DND-41 (cell line): ENCODE data around the gene SERPIND1.
"Not testable (repeated sequence)": the region's sequence is repeated elsewhere in the genome, so short reads cannot be mapped to it uniquely, and the experiment has no call there.

Experiments
- ATAC-seq: fragments of 200-7000 bp; cut with Tn5 transposase; 3 replicates; pipeline ENCODE4 v1.9.1; 2021; ENCODE audit warnings: low read depth; ENCODE audit not compliant: insufficient read depth
- DNase-seq: peaks from one replicate; pipeline ENCODE4 v3.0.0-alpha.2; 2020
- H2AFZ ChIP-seq: 2 replicates; pipeline ENCODE4 v1.6.0; 2012; ENCODE audit warnings: low read depth, low read length
- H3K27ac ChIP-seq: 2 replicates; pipeline ENCODE4 v1.5.1; 2012; ENCODE audit warnings: low read length, inconsistent platforms
- H3K27me3 ChIP-seq: fragments of 200-600 bp; sonication (generic); 2 replicates; pipeline ENCODE4 v1.6.0; 2012; ENCODE audit warnings: low read length, mild to moderate bottlenecking, inconsistent platforms; ENCODE audit not compliant: insufficient read depth, poor library complexity
- H3K36me3 ChIP-seq: 2 replicates; pipeline ENCODE4 v1.5.1; 2012; ENCODE audit warnings: low read length, inconsistent platforms; ENCODE audit not compliant: insufficient read depth
- H3K4me1 ChIP-seq: 2 replicates; pipeline ENCODE4 v1.5.1; 2012; ENCODE audit warnings: mild to moderate bottlenecking, low read length; ENCODE audit not compliant: insufficient read depth
- H3K4me2 ChIP-seq: 2 replicates; pipeline ENCODE4 v1.6.0; 2012; ENCODE audit warnings: mild to moderate bottlenecking, moderate library complexity, low read length, inconsistent platforms; ENCODE audit not compliant: insufficient read depth
- H3K4me3 ChIP-seq, 2 experiments: fragments of 200-600 bp in 1 of 2; shearing (Covaris generic) in 1 of 2; 2 replicates each; pipeline ENCODE4 v1.5.1; 2012 to 2016; ENCODE audit warnings: inconsistent platforms in 2 of 2, low read length in 2 of 2, mild to moderate bottlenecking in 2 of 2, low read depth in 1 of 2, moderate library complexity in 1 of 2
- H3K79me2 ChIP-seq: 2 replicates; pipeline ENCODE4 v1.6.0; 2012; ENCODE audit warnings: low read length, inconsistent platforms; ENCODE audit not compliant: insufficient read depth
- H3K9ac ChIP-seq: 2 replicates; pipeline ENCODE4 v1.6.0; 2012; ENCODE audit warnings: low read depth, mild to moderate bottlenecking, inconsistent platforms, low read length, moderate library complexity
- H3K9me3 ChIP-seq: 2 replicates; pipeline ENCODE4 v1.5.1; 2012; ENCODE audit warnings: low read length, moderate library complexity, mild to moderate bottlenecking, inconsistent platforms; ENCODE audit not compliant: insufficient read depth, severe bottlenecking
- H4K20me1 ChIP-seq: 2 replicates; pipeline ENCODE4 v1.6.0; 2012; ENCODE audit warnings: low read length; ENCODE audit not compliant: insufficient read depth
- EZH2 ChIP-seq: IDR thresholded peaks from 3 replicates; pipeline ENCODE4 v1.6.1; 2012; ENCODE audit warnings: borderline replicate concordance, low read depth, mild to moderate bottlenecking, moderate library complexity, low read length, inconsistent platforms; ENCODE audit not compliant: severe bottlenecking
- TF ChIP-seq, protein P1 (sequence below): IDR thresholded peaks from 2 replicates; pipeline ENCODE4 v1.5.1; 2012; ENCODE audit warnings: borderline replicate concordance, low read length, moderate library complexity, mild to moderate bottlenecking; ENCODE audit not compliant: poor library complexity, severe bottlenecking; ENCODE audit errors: extremely low read depth

Gene SERPIND1

DNA sequence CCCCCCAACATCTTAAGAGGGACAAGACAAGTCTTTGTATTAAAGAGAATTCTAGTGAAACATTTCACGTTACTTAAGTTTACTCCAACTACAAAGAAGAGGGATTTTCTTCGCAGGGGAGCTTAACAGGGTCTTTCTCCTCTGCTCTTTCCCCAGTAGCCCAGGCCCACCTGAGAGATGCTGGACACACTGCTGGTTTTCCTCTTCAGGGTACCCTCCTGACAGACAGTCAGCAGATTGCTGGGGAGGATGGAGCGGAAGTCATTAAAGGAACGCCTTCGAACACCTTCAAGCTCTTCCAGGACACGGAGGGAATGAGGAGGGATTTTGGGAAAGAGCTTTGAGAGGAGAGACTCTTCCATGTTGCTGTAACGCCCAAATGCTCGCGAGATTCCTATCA lies 45.6 kb downstream of the SERPIND1 start:
- TF ChIP-seq EZH2, result no peak
- TF ChIP-seq, protein P1, sequence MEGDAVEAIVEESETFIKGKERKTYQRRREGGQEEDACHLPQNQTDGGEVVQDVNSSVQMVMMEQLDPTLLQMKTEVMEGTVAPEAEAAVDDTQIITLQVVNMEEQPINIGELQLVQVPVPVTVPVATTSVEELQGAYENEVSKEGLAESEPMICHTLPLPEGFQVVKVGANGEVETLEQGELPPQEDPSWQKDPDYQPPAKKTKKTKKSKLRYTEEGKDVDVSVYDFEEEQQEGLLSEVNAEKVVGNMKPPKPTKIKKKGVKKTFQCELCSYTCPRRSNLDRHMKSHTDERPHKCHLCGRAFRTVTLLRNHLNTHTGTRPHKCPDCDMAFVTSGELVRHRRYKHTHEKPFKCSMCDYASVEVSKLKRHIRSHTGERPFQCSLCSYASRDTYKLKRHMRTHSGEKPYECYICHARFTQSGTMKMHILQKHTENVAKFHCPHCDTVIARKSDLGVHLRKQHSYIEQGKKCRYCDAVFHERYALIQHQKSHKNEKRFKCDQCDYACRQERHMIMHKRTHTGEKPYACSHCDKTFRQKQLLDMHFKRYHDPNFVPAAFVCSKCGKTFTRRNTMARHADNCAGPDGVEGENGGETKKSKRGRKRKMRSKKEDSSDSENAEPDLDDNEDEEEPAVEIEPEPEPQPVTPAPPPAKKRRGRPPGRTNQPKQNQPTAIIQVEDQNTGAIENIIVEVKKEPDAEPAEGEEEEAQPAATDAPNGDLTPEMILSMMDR, result no peak
- no peak overlapping the region for H3K27ac ChIP-seq
- no peak for DNase-seq
- no peaks in the 10 kb centered on the region for H3K9me3 ChIP-seq
- H3K4me3 ChIP-seq, result no peak overlapping the region
- H3K79me2 ChIP-seq, result no peaks in the 10 kb centered on the region
- no peaks in the 10 kb centered on the region for H4K20me1 ChIP-seq
- no peak overlapping the region for H3K4me2 ChIP-seq
- no peaks in the 10 kb centered on the region for H3K27me3 ChIP-seq
- no peak overlapping the region for H2AFZ ChIP-seq
- no peaks in the 10 kb centered on the region for H3K4me1 ChIP-seq
- no peak for ATAC-seq
- peaks cover 77% of the 10 kb centered on the region for H3K36me3 ChIP-seq
- no peak overlapping the region for H3K9ac ChIP-seq

GRCh38 chr22:20821717-20822239 lies 47.9 kb downstream of the SERPIND1 start:
- not testable (repeated sequence) for ATAC-seq, H2AFZ ChIP-seq, H4K20me1 ChIP-seq, H3K79me2 ChIP-seq, H3K9ac ChIP-seq, H3K9me3 ChIP-seq, H3K4me2 ChIP-seq, H3K4me3 ChIP-seq, H3K27ac ChIP-seq, DNase-seq, H3K27me3 ChIP-seq, H3K4me1 ChIP-seq
- peaks cover 77% of the 10 kb centered on the region for H3K36me3 ChIP-seq

DNA sequence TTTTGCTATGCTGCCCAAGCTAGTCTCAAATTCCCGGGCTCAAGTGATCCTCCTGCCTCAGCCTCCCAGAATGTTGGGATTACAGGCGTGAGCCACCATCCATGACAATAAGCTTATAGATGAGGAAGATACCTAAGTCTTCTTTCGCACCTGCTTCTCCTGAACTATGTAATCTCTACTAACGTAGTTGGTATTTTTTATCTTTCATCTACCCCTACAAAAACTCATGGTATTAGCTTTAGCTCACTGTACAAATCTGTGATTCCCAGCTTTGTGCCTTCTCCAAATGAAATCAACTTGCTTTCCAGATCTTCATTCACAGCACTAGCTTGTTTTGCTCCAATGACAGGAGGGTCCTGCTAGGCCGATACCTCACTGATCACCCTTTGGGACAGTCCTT lies 48.3 kb downstream of the SERPIND1 start:
- Histone ChIP-seq H4K20me1 (no peaks in the 10 kb centered on the region), H3K4me2 (no peak overlapping the region)

DNA sequence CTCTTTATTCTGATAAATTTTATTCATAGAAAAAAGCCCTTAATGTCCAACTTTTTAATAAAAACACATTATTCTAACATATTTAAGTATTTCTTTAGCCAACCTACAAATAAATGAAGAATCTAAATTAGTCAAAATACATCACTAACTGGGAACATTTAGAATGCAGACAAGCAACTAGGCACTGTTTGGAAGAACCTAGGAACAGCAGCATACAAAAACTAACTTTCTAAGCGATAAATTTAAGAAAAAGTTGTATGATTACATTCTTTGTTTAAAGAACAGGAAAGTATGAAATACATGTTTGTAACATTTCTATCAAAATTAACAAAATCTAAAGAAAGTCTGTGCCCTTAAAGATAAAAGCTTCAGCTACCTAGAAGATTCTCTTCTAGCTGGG lies 49.4 kb downstream of the SERPIND1 start:
- Histone ChIP-seq H3K4me3 (no peak overlapping the region), H3K9ac (no peak overlapping the region), H2AFZ (no peak overlapping the region), H3K79me2 (no peaks in the 10 kb centered on the region), H3K4me2 (no peak overlapping the region), H4K20me1 (no peaks in the 10 kb centered on the region), H3K27me3 (no peaks in the 10 kb centered on the region), H3K4me1 (no peaks in the 10 kb centered on the region), H3K9me3 (no peaks in the 10 kb centered on the region), H3K27ac (no peak overlapping the region), H3K36me3 (peaks cover 64% of the 10 kb centered on the region)
- no peak for TF ChIP-seq EZH2
- TF ChIP-seq, protein P1, result no peak
- no peak for DNase-seq
- no peak for ATAC-seq

More for the DNA sequence above, 48.3 kb downstream of the SERPIND1 start:
- Histone ChIP-seq H3K4me3 (no peak overlapping the region), H3K79me2 (no peaks in the 10 kb centered on the region), H3K4me1 (no peaks in the 10 kb centered on the region), H2AFZ (no peak overlapping the region), H3K27ac (no peak overlapping the region), H3K36me3 (peaks cover 72% of the 10 kb centered on the region), H3K27me3 (no peaks in the 10 kb centered on the region), H3K9ac (no peak overlapping the region), H3K9me3 (no peaks in the 10 kb centered on the region)
- ATAC-seq (no peak), DNase-seq (no peak)
- TF ChIP-seq, protein P1, result no peak
- no peak for TF ChIP-seq EZH2

DNA sequence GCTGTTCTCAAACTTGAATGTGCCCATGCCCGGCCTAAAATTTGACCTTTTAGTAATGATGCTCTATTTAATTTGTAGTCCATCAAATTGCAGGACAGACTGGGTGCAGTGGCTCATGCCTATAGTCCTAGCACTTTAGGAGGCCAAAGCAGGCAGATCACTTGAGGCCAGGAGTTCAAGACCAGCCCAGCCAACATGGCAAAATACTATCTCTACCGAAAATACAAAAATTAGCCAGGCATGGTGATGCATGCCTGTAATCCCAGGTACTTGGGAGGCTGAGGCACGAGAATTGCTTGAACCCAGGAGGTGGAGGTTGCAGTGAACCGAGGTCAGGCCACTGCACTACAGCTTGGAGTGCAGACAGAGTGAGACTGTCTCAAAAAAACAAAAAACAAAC lies 51.3 kb downstream of the SERPIND1 start:
- not testable (repeated sequence) for H3K27me3 ChIP-seq, H3K9ac ChIP-seq, H3K4me3 ChIP-seq, H3K4me2 ChIP-seq, DNase-seq, H3K9me3 ChIP-seq, H3K79me2 ChIP-seq, H3K4me1 ChIP-seq, H3K27ac ChIP-seq, H4K20me1 ChIP-seq, ATAC-seq, H2AFZ ChIP-seq
- H3K36me3 ChIP-seq, result peaks cover 55% of the 10 kb centered on the region
